Ammon's horn (tissue), 1 donor: ENCODE results near the gene SCN1A.
"Not testable (repeated sequence)": the region's sequence is repeated elsewhere in the genome, so short reads cannot be mapped to it uniquely, and the experiment has no call there.

Source experiments
- DNase-seq: peaks from one replicate; pipeline ENCODE4 v3.0.0-alpha.2; 2016; ENCODE audit warnings: low spot score

The SCN1A gene

DNA sequence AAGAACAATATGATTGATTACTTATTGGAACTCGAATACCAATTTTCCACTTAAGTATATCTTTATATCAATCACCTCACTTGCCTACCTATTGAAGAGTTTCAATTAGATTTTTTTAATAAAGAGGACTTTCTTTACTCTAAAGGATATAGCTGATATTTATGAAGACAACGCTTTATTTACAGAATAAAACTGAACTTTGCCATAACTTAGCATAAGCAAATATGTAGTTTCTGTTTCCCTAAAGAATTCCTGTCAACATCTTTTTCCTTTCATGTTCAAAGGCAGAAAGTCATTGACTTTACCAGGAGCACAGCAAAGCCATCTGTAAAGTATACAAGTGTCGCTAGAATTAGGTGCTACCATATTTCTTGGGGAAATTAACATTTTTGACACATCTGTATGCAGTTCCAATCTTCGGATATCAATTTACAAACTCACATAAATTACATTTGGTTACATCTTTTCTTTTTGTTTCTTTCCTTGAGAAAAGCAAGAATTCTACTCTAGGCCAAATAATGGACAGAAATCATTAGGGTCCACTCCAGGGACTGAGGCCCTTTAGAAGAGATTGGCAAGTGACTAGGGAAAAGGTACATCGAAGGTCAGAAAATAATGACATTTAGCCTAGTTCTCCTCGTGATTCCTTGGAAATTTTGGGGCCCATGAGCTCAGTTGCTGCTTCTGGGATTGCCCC lies 7.5 kb upstream of the SCN1A start:
- no peak for DNase-seq

DNA sequence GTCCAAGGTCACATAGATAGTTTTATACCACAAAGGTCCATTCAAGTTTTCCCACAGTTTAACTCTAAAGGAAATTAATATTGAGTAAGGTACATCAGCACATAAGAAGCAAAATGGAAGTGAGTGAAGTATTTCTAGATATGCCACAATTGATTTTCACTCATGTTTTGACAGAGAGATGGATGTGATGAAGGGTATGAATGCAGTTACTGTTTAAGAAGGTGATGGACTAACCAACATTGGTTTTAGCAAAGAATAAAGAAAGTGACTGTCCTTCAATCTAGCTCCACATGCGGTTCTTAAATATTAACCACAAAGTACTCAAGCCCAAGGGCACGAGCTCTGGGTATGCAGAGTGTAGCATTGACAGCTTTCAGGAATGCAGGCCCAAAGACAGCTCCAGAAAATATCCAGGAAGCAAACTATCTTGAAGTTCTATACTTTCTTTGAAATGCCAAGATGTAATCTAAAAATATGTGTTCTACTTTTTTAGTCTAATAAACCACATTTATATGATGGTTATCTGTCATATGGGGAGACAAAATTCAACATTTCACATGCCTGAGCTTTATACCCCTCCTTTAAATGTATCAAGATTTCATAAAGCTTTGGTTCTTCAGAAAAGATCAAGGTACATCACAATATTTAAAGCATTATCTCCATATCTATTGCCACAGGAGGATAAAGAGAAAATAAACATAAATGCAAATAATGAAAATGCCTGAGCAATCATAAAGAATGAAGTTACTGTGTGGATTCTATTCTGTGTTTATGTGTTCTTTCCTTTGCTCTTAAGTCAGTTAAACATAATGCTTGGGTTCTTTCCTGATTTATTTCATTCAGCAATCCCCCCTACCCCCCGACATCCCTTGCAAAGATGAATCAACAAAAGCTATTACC lies 6.7 kb upstream of the SCN1A start:
- DNase-seq = no peak

DNA sequence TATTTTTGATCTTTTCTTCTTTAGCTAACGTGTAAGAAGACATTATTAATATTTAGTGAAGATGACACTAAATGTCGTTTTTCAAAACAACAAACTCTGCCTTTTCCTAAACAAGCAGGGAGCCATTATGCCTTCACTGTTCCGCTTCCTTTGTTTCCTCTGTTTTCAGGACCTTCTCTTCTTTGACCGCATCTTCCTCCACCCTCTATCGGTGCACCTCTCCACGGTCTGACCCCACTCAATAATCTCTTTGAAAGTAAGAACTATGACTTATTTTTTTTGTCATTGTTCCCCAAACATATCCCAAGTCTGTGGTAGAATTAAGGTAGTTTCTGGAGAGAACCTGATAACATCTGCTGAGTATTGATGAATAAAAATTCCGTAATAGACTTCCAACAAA lies 5.8 kb upstream of the SCN1A start:
- DNase-seq = no peak

DNA sequence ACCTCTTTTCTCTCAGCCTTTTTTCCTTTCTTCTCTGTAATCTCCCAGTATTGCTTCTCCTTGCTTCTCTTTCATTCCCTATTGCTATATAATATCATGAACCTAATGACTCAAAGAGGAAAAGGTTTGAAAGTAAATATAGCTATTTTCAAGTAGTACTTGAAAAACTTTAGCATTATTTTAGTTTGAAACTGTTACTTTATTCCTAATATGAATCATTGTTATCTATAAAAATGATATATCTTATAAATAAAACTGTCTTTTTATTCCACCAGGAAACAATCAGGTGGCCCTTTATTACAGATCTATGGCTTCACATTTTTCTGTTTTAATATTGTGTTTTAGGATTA lies 311 bp upstream of the SCN1A start:
- no peak for DNase-seq

DNA sequence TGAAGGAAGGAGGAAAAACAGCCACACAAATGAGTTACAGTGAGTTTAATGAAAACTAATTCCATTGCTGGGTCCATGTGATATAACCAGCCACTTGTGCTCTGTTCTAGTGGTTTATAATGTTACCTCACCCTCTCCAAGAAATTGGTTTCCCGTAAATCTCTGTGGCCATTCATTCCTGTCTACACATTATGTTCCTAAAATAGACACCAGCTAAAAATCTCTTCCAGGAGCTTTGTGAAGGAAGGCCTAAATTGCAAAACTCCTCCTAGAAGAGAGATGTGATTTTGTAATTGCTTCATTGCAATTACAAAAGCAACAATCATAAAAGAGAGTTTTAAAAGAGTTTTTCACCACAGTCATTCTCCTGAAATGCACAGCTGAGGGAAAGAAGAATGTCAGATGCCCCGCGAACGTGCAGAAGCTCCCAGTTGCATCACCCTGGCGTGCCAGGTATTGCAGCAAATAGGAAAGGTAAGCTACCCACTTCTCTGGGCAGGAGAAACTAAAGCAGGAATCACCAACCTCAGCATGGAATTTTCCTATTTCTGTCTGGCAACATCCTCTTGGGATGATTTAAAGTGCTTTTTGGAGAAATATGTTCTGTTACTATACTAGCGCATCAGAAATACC lies 1.7 kb downstream of the SCN1A start:
- no peak for DNase-seq

DNA sequence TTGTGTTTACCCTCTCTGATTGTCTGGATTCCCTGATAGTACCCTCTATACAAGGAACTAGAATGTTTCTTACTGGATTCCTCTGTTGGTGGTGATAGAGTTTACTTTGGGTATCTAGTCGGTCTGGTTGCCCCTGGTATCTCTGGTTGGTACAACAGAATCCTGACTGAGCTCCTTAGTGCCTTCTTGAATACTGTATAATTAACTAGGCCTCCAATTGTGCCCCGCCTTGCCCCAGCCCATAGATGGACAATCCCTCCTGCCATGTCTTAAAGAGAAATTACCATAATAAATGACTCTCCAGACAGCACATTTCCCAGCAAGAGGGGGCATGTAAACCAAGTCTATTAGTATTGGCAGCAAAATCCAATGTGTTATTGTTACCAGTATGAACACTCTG lies 2.3 kb downstream of the SCN1A start:
- no peak for DNase-seq

DNA sequence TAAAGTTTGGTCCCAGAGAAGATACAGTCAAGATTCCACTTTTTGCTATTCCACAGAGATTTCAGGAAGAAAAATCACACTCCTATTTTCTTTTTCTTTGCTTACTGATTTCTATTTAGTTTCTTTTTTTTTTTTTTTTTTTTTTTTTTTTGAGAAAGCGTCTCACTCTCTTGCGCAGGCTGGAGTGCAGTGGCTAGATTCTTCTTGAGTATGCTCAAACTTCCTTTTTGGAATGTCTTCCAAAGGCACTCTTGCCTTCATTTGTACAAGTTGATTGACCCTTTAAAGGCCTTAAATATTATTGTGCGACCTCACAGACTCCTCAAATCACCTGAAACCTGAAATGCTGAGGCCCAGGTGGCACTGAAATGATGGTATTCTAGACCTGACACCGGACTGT lies 9.6 kb downstream of the SCN1A start:
- no peak for DNase-seq

DNA sequence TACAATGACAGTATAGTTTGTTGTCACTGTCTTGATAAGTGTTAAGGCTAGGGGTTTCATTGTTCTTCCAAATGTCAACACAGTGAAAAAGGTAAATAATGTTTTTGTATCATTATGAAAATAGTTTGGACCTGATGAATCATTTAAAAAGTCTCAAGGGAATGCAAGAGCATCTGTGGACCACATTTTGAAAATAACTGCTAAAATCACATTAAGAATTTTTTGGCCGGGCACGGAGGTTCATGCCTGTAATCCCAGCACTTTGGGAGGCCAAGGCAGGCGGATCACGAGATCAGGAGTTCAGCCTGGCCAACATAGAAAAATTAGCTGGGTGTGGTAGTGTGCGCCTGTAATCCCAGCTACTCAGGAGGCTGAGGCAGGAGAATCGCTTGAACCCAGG lies 10.3 kb downstream of the SCN1A start:
- DNase-seq = no peak

DNA sequence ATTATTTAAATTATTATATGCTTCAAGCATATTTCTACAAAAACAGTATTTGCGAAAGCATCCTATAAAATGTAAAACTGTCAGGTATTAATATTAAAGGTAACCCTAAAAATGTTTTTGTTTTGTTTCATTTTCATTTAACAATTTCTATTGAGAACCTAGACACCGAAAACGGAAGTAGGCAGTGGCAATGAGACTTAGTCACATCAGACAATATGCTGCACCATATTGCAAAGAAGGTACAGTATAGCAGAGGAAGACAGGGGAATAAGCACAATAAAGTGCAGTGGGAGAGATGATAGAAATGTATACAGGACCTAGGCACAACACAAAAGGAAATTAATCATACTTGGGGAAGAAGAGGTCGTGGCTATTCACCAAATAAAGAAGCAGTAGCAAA lies 12.2 kb downstream of the SCN1A start:
- DNase-seq = no peak

DNA sequence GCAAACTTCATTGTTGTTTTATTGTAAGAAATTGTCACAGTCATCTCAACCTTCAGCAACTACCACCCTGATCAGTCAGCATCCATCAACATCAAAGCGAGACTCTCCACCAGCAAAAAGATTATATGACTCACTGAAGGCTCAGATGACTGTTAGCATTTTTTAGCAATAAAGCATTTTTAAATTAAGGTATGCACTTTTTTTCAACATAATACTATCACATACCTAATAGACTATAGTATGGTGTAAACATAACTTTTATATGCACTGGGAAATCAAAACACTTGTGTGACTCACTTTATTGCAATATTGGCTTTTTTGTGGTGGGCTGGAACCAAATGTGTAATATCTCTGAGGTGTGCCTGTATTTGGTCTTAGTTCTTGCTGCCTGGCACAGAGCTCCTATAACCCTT lies 15.6 kb downstream of the SCN1A start:
- no peak for DNase-seq

DNA sequence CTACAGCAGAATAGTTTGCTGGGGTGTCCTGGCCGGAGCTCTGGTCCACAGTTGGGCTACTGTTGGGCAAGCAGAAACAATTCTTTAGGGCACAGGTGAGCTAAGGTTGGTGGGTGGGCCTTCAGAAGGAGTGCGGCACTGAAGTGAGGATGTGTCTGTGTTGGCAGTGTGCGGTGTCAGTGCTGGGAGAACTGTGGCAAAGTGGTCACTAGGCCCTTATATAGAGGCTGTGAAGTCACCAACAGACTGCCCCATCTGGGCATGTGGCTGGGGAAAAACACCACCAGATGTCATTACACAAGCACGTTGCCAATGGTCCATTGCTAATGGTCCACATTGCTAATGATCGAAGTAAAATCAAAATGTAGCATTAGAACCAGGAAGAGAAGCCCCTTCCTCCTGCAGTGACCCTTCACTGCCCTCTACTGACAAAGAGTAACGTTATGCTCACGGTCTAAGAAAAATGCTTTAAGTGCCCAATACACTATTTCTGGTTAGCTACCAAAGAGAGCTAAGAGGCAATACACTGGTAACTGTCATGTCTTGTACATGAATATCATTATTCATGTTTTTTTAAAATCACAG lies 21.3 kb downstream of the SCN1A start:
- DNase-seq = no peak

DNA sequence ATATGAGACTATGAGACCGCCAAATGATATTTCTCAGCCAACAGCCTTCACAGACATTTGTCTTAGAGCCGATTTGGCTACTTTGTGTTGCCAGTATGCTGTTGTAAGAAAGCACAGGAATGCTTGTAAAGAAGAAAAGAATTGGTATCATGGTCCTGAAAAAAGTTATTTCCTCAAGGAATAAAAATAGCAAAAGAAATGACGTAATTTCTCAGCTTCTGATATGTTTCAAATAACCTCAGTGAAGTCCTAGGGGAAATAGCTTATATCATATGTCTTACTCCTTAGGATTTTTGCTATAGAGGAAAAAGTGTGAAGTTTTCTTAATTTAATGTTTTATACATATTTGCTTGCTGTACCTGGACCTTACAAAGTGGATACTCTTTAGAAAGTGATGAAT lies 23.0 kb downstream of the SCN1A start:
- no peak for DNase-seq

DNA sequence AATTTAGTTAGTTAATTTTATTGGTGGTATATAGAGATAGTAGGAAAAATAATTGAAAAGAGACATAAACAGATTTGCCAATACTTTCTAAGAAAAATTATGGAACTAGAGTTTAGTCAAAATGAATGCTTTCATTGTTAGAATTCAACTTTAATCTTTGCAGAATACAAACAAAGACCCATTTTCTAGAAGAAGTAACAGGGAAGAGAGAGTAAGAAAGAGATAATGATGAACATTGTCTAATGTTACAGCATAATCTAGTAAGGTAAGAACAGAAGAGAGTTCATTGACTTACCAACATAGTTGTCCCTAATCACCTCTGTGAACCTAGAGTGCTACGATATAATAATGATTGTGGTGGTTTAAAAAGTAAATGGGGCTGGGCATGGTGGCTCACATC lies 23.7 kb downstream of the SCN1A start:
- no peak for DNase-seq

DNA sequence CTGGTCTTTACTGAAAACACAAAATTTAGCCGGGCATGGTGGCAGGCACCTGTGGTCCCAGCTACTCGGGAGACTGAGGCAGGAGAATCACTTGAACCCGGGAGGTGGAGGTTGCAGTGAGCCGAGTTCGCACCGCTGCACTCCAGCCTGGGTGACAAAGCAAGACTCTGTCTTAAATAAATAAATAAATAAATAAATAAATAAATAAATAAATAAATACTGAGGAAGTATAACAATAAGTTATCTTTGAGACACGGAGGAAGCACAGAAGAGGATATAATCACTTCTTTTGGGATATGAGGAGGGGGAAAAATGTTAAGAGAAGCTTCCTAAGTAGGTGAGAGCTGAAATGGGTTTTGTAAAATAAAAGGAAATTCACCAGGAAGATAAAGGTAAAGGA lies 24.5 kb downstream of the SCN1A start:
- DNase-seq = not testable (repeated sequence)

DNA sequence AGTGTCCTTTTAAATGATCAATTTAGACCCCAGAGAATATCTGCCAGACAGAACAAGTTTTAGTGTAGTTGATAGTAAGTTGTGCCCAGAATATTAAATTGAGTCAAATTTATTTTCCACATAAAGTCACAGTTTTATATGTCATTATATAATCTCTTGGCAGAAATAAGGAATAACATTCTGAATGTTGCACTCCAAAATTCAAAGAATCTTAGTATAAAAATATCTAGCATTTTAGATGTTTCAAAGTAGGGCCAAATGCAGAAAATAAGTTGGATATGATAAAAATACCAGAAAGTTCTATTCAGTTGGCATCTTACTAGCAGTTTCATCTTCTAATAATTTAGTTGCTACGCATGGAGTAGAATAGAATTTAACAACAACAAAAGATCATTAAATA lies 33.5 kb downstream of the SCN1A start:
- no peak for DNase-seq

DNA sequence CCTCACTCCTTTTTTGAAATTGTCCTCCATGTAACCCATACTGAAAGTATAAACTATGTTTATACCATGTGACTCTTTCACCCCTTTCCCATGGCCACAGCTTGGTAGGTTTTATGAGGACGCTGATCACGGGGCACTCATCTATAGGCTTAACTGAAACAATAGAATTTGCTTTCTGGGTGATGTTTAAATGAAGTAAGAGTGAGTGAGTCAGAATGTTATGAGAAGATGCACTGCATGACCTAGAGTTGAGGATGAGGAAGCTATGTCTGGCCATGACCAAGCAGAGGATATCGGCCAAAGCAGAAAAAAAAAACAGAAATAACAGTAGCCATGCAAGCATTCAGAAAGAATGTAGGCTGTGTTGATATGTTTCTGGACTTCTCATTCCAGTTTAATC lies 34.9 kb downstream of the SCN1A start:
- DNase-seq = no peak

DNA sequence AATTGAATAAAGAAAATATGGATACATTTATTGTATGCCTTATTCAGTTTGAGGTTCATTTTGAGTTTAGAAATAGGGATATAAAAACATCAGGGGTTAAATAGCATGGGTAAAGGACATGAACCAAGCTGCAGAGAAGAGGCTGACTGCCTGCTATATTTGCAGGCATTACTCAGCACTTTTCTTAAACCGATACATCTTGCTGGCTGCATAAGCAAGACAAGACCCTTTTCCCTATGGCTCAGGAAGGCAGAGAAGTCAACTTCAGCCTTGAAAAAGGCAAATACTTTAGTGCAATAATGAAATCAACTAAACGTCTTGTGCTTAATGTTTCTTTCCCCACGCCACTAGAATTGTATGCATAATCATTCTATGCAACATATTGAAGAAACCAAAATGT lies 36.4 kb downstream of the SCN1A start:
- peak; percentile 29 for DNase-seq

DNA sequence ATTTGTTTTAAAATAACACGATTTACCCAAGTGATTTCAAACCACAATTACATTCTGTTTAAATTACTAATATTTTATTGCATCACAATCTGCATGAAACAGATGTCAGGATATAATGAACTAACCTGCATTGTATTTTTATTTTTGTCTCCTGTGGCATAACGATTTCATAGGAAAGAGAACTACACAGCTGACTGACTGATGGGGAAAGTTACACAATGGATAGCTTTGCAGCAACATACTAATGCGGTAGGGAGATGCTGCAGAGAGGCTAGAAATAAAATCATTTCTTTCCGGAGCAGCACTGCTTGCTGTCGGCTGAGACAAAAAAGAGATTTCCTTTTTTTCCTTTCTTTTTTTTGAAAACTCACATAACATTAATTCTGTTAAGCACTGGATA lies 36.9 kb downstream of the SCN1A start:
- DNase-seq = peak; percentile 42

DNA sequence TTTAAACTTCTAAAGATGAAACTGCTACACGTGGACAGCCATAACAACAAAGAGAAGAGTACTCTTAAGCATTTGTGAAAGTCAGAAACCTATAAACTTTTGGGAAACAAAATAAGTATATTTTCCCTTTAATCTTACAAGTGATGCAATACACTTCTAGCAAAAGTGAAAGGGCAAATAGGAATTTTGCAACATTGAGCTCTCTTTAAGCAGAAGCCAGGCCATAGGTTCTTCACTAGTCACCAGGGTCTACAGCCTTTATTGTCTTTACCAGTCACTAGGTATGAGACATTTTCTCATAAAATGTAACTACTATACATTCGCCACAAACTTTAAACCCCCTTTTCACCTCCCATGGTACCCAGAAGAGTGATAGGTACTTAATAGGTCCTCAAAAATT lies 37.5 kb downstream of the SCN1A start:
- no peak for DNase-seq

DNA sequence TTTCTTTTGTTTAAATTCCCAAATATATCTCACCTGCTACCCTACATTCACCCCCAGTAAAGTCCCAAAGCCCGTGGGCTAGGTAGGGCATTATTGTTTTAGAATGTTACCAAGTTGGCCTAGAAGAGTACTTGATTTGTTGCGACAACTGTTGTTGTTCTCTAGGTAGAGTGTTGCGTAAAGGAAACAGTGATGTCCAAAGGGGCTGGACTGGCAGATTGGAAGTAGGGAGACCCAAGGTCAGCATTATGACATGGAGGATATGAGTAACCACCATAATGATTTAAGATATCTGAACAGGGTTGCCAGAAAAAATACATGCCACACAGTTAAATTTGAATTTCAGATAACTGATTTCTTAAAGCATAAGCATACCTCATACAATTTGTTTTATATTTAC lies 39.2 kb downstream of the SCN1A start:
- DNase-seq = no peak

DNA sequence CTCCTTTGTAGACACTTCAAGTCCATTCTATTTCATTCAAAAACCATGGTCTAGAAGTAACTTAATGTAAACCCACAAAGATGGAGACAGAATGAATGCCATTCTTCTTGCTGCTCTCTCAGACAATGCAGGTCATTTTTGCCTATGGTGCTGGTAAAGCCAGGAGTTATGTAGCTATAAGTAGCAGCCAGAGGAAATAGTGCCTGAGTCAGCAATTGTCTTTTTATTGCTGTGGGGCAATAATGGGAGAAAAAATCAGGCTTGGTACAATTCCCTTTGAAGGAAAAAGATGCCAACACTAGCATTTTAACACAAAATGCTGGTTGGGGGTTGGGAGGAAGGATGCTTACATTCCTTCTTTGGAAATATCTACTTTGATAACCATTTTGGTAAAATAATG lies 43.5 kb downstream of the SCN1A start:
- no peak for DNase-seq

DNA sequence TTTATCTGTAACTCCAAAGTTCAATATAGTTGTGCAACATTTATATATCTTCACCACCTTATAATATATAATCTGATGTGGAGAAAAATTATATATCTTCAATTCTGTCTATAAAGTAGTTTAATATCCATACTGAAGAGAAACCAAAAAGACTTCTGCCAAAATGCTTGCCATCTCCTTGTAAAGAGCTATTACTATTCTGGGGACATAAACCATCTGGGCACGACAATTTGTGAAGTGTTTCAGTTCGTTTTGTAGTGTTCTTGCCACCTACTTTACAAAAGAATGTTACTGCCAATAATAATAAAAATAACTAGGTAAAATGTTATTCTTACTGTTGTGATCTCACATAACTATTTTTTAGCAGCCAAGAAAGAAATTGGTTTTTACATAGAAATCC lies 45.1 kb downstream of the SCN1A start:
- peak; percentile 30 for DNase-seq

DNA sequence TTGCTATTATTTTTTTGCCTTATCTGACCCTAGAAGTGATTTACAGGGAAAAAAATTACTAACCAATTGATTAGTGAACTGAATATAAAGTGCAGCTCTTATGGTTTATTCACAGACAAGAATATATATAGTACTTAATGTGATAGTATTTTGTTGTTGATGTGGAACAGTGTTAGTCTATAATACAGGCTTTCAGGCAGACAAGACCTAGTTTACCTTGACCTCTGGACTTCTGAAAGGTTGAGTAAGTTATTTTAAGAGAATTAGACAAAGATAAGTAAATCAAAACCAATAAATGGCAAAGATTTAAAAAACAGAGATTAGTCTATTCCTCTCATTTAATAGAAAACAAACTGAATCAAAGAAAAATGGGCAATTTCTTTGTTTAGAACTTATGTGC lies 46.0 kb downstream of the SCN1A start:
- DNase-seq = no peak
